Stimulated activated CD4-positive, alpha-beta T cell treated with anti-CD3 and anti-CD28 coated beads, Interleukin-2, amount 100 ng/mL, for 4 hours (primary cell): ENCODE results near the gene TTC21B.
"Not testable (repeated sequence)": the region's sequence is repeated elsewhere in the genome, so short reads cannot be mapped to it uniquely, and the experiment has no call there.

Experiments used
- DNase-seq: peaks from one replicate; pipeline ENCODE4 v3.0.0-alpha.2; 2020; ENCODE audit warnings: low read depth

TTC21B gene

DNA sequence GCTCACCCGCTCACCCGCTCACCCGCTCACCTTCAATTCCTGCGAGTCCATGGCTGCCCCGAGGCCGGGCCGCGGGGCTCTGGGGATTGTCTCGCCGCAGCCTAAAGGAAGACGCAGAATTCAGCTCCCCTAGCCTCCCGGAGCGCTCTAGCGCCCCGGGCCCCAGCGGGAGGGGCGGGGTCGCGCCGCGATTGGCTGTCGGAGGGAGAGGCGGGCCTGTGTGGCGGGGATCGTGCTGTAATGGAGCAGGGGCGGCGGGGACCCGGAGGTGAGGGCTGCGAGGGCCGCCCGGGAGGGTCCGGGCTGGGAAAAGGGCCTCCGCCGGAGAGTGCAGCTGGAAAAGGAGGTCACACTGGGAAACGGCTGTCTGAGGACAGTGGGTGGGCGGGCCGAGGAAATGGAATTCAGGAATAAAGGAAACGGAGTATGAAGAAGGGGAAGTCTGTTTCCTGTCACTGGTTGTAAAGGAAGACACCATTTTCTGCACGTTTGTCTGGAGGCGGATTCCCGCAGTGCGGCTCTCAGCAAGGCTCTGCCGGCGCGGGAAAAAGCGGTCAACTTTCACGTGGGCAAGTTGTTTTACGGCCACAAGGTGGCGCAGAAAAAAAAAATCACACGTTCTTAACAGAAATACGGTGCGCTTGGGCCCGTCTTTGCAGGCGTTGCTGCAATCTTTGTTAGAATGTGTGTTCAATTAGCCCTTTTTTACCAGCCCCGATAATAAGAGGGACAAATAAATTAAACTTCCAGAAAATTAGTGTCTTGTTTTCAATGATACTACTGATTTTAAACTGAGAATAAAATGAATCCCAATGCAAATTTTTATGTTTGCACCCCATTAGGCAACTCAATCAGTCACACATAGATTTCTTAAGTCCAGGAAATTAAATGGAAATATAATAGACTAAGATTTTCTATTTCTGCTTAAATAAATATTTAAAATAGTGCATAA, at the start of gene TTC21B:
Gene TTC21B (minus strand): TSS at position 122 of the 952 bp plus-strand sequence. CDS start 71 bp downstream, at position 51.
- DNase-seq = peak; percentile 89

- no peak for DNase-seq
These were observed 46.8 kb upstream of the TTC21B start for GRCh38 chr2:166000401-166000800.

- DNase-seq = no peak
These were observed 37.3 kb upstream of the TTC21B start for GRCh38 chr2:165990846-165991245.

GRCh38 chr2:165989851-165990250, 36.3 kb upstream of the TTC21B start:
- no peak for DNase-seq

GRCh38 chr2:165985120-165985519, 31.5 kb upstream of the TTC21B start:
- DNase-seq = no peak

DNA sequence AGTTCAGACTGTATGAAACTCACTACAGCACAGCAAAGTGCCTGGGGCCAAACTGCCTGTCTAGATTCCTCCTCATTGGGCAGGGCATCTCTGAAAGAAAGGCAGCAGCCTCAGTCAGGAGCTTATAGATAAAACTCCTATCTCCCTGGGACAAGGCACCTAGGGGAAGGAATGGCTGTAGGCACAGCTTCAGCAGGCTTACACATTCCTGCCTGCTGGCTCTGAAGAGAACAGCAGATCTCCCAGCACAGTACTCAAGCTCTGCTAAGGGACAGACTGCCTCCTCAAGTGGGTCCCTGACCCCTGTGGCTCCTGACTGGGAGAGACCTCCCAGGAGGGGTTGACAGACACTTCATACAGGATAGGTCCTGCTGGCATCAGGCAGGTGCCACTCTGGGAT, 18.6 kb upstream of the TTC21B start:
- DNase-seq = not testable (repeated sequence)

DNA sequence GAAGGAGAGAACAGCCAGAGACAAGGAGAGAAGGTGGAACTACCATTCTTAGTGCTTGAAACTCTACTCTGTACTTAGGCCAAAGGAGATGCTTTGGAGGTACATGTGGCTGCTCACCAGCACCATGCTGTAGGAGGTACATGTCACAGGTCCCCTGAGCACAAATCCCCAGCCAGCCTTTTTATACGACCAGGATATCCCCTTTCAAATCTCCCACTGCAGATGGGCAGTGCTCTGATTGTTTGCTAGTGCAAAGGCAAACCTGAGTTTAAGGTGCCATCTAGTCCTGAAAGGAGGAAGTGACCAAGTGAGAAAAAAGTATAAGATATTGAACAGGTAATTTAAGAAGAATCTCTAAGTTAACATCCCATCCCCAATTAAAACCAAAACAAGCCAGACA, 17.1 kb upstream of the TTC21B start:
- no peak for DNase-seq

DNA sequence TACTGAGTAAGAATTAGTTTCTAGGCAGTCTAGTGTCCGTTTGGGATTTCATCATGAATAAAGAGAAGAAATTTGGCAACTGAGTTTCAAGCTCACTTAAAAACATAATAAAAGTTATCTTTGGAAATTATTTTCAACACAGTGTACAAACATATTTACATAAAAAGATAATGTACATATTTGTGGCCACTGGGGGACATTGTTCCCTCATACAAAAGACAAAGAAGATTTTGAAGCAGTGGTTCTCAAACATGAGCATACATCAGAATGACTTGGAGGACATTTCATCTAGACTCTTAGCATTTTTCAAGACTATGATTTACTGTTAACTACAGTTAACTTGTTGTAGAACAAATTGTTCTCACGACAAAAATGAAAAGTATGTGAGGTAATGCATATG, 15.7 kb upstream of the TTC21B start:
- no peak for DNase-seq

DNA sequence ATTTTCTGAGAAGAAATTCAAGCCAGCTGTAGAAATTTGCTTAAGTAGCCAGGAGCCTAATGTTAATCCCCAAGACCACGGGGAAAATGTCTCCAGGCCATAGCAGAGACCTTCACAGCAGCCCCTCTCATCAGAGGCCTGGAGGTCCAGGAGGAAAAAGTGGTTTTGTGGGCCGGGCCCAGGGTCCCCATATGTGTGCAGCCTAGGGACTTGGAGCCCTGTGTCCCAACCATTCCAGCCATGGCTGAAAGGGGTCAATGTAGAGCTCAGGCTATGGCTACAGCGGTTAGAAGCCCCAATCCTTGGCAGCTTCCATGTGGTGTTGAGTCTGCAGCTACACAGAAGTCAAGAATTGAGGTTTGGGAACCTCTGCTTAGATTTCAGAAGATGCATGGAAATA, 14.2 kb upstream of the TTC21B start:
- no peak for DNase-seq

DNA sequence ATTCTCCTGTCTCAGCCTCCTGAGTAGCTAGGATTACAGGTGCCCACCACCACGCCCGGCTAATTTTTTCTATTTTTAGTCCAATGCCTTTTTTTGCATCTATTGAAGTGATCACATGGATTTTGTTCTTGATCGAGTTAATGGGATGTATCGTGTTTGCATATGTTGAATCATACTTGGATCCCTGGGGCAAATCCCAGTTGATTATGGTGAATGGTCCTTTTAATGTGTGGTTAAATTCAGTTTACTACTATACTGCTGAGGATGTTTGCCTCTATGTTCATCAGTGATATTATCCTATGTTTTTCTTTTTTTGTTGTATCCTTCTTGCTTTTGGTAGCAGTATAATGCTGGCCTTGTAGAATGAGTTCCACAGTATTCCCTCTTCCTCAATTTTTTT, 8.2 kb upstream of the TTC21B start:
- DNase-seq = no peak

- no peak for DNase-seq
These were observed 5.8 kb upstream of the TTC21B start for GRCh38 chr2:165959371-165959770.

- no peak for DNase-seq
These were observed 4.9 kb upstream of the TTC21B start for GRCh38 chr2:165958313-165958960.

DNA sequence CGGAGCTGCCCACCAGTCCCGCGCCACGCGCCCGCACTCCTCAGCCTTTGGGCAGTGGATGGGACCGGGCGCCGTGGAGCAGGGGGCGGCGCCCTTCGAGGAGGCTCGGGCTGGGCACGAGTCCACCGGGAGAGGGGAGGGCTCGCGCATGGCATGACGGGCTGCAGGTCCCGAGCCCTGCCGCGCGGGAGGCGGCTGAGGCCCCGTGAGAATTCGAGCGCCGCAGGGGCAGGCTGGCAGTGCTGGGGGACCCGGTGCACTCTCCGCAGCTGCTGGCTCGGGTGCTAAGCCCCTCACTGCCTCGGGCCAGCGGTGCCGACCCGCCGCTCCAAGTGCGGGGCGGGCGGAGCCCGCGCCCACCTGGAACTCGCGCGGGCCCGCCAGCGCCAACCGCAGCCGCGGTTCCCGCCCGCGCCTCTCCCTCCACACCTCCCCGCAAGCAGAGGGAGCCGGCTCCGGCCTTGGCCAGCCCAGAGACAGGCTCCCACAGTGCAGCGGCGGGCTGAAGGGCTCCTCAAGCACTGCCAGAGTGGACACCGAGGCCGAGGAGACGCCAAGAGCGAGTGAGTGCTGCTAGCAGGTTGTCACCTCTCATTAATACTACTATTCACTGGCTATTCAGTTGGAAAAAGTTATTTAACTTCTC, 3.6 kb upstream of the TTC21B start:
- DNase-seq = no peak

GRCh38 chr2:165953306-165953654, 296 bp downstream of the TTC21B start:
- DNase-seq = no peak

DNA sequence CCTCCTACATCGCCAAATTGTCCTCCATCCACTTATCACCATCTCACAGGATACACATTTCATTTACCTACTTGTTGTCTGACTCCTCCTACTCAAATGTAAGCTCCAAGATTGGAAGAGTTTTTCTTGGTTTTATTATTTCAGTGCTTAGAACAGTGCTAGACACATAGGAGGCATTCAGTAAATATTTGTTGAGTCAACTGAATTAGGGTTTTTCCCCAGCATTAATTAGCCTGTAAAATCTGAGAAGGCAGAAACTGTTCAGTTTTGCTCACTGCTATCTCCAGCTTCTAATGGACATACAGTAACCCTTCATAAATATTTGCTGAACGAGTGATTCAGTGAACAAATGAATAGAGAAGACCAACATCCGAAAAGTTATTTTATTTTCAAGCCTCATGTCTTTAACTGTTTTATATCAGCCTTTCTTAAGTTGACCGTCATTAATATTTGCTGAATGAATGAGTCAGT, 800 bp downstream of the TTC21B start:
- no peak for DNase-seq

- no peak for DNase-seq
These were observed 1.5 kb downstream of the TTC21B start for GRCh38 chr2:165952085-165952484.

DNA sequence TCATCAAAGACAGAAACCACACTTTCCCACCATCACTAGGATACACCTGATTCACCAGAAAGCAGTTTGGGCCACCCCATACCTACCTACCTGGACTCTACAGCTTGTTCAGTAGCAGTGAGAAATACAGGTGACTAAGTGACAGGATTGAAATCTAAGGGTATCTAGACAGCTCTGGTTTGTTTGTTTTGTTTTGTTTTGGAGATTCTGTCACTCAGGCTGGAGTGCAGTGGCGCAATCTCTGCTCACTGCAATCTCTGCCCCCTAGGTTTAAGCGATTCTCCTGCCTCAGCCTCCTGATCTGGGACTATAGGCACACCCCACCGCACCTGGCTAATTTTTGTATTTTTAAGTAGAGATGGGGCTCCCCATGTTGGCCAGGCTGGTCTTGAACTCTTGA, 3.1 kb downstream of the TTC21B start:
- DNase-seq = no peak

GRCh38 chr2:165941827-165942226, 11.7 kb downstream of the TTC21B start:
- no peak for DNase-seq

DNA sequence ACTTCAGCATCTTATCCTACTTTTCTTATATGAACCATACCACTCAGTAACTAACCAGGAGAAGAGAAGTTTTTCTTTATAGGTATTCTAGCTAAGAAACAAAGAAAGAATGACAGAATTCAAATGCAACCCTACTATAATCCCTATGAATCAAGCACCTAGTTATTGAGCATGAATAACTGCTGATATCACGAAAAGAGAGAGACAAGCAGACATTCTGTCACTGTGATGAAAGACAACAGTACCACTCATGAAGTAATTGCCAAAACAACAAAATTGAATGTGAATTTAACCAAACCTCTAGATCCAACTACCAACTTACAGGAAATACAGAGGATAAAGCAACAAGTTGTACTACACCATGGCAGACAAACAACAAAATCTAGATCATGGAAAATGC, 15.3 kb downstream of the TTC21B start:
- no peak for DNase-seq

DNA sequence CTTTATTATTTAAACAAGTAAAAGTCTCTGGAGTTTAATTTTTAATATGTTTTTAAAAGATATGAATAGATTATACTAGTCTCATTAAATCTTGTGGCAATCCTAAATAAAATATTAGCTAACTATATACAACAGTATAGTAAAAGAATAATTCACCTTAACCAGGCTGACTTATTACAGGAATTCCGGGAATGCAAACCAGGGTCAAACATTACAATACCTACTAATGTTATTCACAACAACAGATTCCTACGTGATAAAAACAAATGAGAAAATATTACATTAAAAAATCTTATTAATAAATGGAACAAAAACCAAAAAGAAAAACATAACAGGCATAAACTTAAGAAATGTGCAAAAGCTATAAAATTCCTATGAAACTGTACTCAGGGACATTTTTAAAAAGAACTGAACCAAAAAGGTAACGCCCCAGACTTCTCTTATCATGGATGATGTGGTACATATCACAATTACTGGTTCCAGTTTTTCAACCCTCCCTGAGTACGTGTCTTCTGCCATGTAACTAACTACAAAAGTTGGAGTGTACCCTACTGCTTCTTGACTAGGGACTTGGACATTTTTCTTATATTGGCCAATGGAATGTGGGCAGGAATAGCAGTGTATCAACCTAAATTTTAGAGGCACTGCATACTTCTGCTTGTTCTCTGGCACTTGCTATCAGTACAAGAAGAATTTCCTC, 20.2 kb downstream of the TTC21B start:
- DNase-seq = no peak

GRCh38 chr2:165927774-165928173, 25.8 kb downstream of the TTC21B start:
- DNase-seq = no peak

DNA sequence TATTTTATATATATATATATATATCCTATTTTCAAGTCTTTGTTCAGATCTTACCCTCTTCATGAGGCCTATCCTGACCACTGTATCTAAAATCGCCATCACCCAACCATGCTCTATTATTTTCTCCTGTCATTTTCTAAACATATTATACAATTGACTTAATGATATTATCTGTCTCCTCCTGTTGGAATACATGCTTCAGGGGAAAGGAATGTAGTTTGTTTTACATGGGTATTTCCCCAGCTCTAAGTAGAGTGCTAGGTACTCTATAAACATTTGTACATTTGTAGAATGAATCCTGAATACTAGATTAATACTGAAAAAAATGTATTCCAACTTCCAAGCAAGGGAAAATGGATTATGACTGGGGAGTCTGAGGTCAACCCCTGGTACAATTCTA, 26.2 kb downstream of the TTC21B start:
- no peak for DNase-seq
